A673 (cell line): Measurements from ENCODE around the gene FCHO1. TPM values are rescaled to one million over a fixed set of nuclear protein-coding genes. Genes with fewer than 3 reads are reported as not detected.

ENCODE experiments used
- BruUV-seq: library from RNA; stranded (reverse); fragments of 400-500 nt; replicated peaks from 2 replicates; lab custom pipeline; 2021; lab: Mats Ljungman, UMichigan
- CTCF ChIA-PET: fragments of 300-600 bp; sonication (Branson Sonifier 250); formaldehyde crosslinking; loops from one replicate; lab custom pipeline; 2022; ENCODE audit warnings: antibody characterized with exemption; lab: Charles Lee
- POLR2A ChIA-PET: fragments of 300-600 bp; sonication (Branson Sonifier 250); formaldehyde crosslinking; loops from one replicate; lab custom pipeline; 2022; ENCODE audit warnings: antibody characterized with exemption; ENCODE audit not compliant: low non-redundant PET; lab: Charles Lee
- DNase-seq: peaks from one replicate; pipeline ENCODE4 v3.0.0-alpha.2; 2015; ENCODE audit warnings: low spot score
- H3K27ac ChIP-seq: fragments of 200-600 bp; sonication (generic); 2 replicates; pipeline ENCODE4 v1.5.1; 2016; ENCODE audit warnings: mixed run types, low read depth, mild to moderate bottlenecking, mixed read lengths, antibody characterized with exemption, low read length; ENCODE audit not compliant: poor library complexity, severe bottlenecking
- H3K27me3 ChIP-seq: fragments of 200-600 bp; sonication (generic); replicated peaks from 2 replicates; pipeline ENCODE4 v1.6.1; 2017; ENCODE audit warnings: mixed run types, low read depth, mild to moderate bottlenecking, mixed read lengths, antibody characterized with exemption, low read length; ENCODE audit not compliant: insufficient read depth, poor library complexity
- H3K36me3 ChIP-seq: fragments of 200-600 bp; sonication (generic); 2 replicates; pipeline ENCODE4 v1.6.1; 2016; ENCODE audit warnings: mixed run types, mild to moderate bottlenecking, mixed read lengths, antibody characterized with exemption, low read length; ENCODE audit not compliant: insufficient read depth, poor library complexity, severe bottlenecking
- H3K4me1 ChIP-seq: fragments of 200-600 bp; sonication (generic); 2 replicates; pipeline ENCODE4 v1.6.1; 2017; ENCODE audit warnings: mixed run types, mild to moderate bottlenecking, mixed read lengths, antibody characterized with exemption, low read length; ENCODE audit not compliant: insufficient read depth, poor library complexity, severe bottlenecking
- H3K4me3 ChIP-seq: fragments of 200-600 bp; sonication (generic); 2 replicates; pipeline ENCODE4 v1.5.1; 2016; ENCODE audit warnings: low read depth, mixed run types, mild to moderate bottlenecking, mixed read lengths, low read length; ENCODE audit not compliant: poor library complexity, severe bottlenecking
- H3K9me3 ChIP-seq: fragments of 200-600 bp; sonication (generic); 2 replicates; pipeline ENCODE4 v1.6.1; 2016; ENCODE audit warnings: mixed run types, low read depth, mild to moderate bottlenecking, mixed read lengths, antibody characterized with exemption, low read length; ENCODE audit not compliant: poor library complexity, severe bottlenecking
- CTCF ChIP-seq: fragments of 300-800, 200-600 bp; sonication (generic); conservative IDR thresholded peaks from 2 replicates; pipeline ENCODE4 v1.5.1; 2017; ENCODE audit warnings: low read depth, mild to moderate bottlenecking, antibody characterized with exemption, low read length, moderate library complexity, mixed read lengths
- EZH2 ChIP-seq: fragments of 200-600 bp; sonication (generic); IDR thresholded peaks from 2 replicates; pipeline ENCODE4 v1.6.1; 2017; ENCODE audit warnings: borderline replicate concordance, low read depth, mild to moderate bottlenecking, mixed read lengths, antibody characterized with exemption, low read length; ENCODE audit not compliant: poor library complexity, severe bottlenecking
- intact Hi-C: fragments of 100-400 bp; cut with micrococcal nuclease; formaldehyde crosslinking; loops from one replicate; pipeline ENCODE4 v1.10.0; 2022; ENCODE audit not compliant: unreplicated experiment
- total RNA-seq: library from RNA; stranded (reverse); gene quantifications from 2 replicates; pipeline ENCODE4 v1.2.3, GENCODE V29; 2021

The FCHO1 gene
- total RNA-seq, 1 experiment from 2014 or later = 2.1 TPM

DNA sequence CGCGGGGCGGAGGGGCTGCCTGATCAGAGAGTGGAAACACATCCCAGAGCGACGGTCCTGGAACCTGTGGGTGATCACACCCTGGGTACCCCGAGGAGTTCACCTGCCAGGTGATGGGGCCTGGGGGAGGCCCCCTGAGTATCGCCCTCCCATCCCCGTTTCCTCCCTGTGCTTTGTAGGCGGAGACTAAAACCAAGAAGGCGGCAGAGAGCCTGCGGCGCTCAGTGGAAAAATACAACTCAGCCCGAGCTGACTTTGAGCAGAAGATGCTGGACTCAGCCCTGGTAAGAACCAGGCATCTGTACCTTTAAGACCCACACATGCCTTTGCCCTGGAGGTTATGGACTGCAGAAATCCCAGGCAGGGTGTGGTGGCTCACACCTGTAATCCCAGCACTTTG lies 19.3 kb downstream of the FCHO1 start:
- POLR2A ChIA-PET = no interaction called here
- intact Hi-C loops = no loop called here
- no peak overlapping the region for H3K4me3 ChIP-seq
- no peaks in the 10 kb centered on the region for H3K36me3 ChIP-seq
- H3K27me3 ChIP-seq = no peaks in the 10 kb centered on the region
- CTCF ChIA-PET = no interaction called here
- no peak for DNase-seq
- H3K27ac ChIP-seq = no peak overlapping the region
- TF ChIP-seq CTCF = no peak
- TF ChIP-seq EZH2 = no peak
- H3K4me1 ChIP-seq = peaks cover 4% of the 10 kb centered on the region
- no peaks in the 10 kb centered on the region for H3K9me3 ChIP-seq
- no TSS peak for BruUV-seq

DNA sequence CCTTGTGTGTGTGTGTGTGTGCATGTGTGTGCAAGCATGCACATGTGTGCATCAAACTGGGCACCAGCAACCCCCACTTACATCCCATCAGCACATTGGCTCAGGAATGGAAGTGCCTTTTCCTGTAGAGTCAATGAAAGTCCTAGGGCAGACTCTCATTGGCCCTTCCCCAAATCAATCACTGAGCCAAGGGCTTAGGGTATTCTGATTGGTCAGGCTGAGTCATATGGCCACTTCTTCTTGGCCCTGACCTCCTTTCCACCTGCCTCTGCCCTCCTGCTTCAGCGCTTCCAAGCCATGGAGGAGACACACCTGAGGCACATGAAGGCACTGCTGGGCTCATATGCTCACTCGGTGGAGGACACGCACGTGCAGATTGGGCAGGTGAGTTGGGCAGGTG lies 20.9 kb downstream of the FCHO1 start:
- no TSS peak for BruUV-seq

GRCh38 chr19:17775245-17775927 lies 24.1 kb downstream of the FCHO1 start:
- intact Hi-C loops = no loop called here

More for the DNA sequence above, 20.9 kb downstream of the FCHO1 start:
- ChIA-PET CTCF (no interaction called here), POLR2A (no interaction called here)
- Histone ChIP-seq H3K4me3 (no peak overlapping the region), H3K36me3 (no peaks in the 10 kb centered on the region), H3K9me3 (no peaks in the 10 kb centered on the region), H3K27ac (no peak overlapping the region), H3K4me1 (no peaks in the 10 kb centered on the region), H3K27me3 (no peaks in the 10 kb centered on the region)
- intact Hi-C loops = no loop called here
- DNase-seq = peak; percentile 55
- no peak for TF ChIP-seq EZH2
- TF ChIP-seq CTCF = no peak

More at GRCh38 chr19:17775245-17775927, 24.1 kb downstream of the FCHO1 start:
- CTCF ChIA-PET = interaction anchor here (0.5 kb wide), 1 partner anchor 9 kb away, joined by 3 read pairs; no protein-coding TSS in a partner anchor
- no peaks in the 10 kb centered on the region for H3K36me3 ChIP-seq
- TF ChIP-seq EZH2 = no peak
- peak; percentile 61 for TF ChIP-seq CTCF
- POLR2A ChIA-PET = interaction anchor here (0.6 kb wide), 1 partner anchor 412 kb away, joined by 12 read pairs; no protein-coding TSS in a partner anchor
- no peaks in the 10 kb centered on the region for H3K9me3 ChIP-seq
- no peak overlapping the region for H3K27ac ChIP-seq
- no peak for DNase-seq
- no TSS peak for BruUV-seq
- no peaks in the 10 kb centered on the region for H3K27me3 ChIP-seq
- no peak overlapping the region for H3K4me3 ChIP-seq
- H3K4me1 ChIP-seq = peaks cover 8% of the 10 kb centered on the region
